CD4-positive, alpha-beta T cell treated with Interleukin-12 subunit alpha and Interleukin-12 subunit beta, for 1 hour (primary cell): ENCODE data around the gene LCN10.
A peak's percentile ranks its signal among the peaks of the same experiment; 100 is the strongest.

ENCODE experiments used
- DNase-seq: peaks from one replicate; pipeline ENCODE4 v3.0.0-alpha.2; 2020

LCN10 gene

GRCh38 chr9:136735812-136736480 lies 6.8 kb downstream of the LCN10 start:
- no peak for DNase-seq

GRCh38 chr9:136734837-136735496 lies 7.8 kb downstream of the LCN10 start:
- no peak for DNase-seq

- no peak for DNase-seq
Observed at GRCh38 chr9:136733611-136734010, 9.1 kb downstream of the LCN10 start.

GRCh38 chr9:136732444-136733178 lies 10.1 kb downstream of the LCN10 start:
- DNase-seq = no peak

- DNase-seq = no peak
Observed at GRCh38 chr9:136729926-136730325, 12.8 kb downstream of the LCN10 start.

GRCh38 chr9:136729144-136729543 lies 13.6 kb downstream of the LCN10 start:
- DNase-seq = no peak

- DNase-seq = no peak
Observed at GRCh38 chr9:136728548-136729123, 14.1 kb downstream of the LCN10 start.

- peak; percentile 94 for DNase-seq
Observed at GRCh38 chr9:136728080-136728547, 14.6 kb downstream of the LCN10 start.

- peak; percentile 63 for DNase-seq
Observed at GRCh38 chr9:136726631-136727191, 16.0 kb downstream of the LCN10 start.

- no peak for DNase-seq
Observed at GRCh38 chr9:136726118-136726517, 16.6 kb downstream of the LCN10 start.

GRCh38 chr9:136725612-136726011 lies 17.1 kb downstream of the LCN10 start:
- DNase-seq = no peak

- no peak for DNase-seq
Observed at GRCh38 chr9:136724772-136725171, 18.0 kb downstream of the LCN10 start.

GRCh38 chr9:136723989-136724388 lies 18.8 kb downstream of the LCN10 start:
- no peak for DNase-seq

- no peak for DNase-seq
Observed at GRCh38 chr9:136723362-136723976, 19.3 kb downstream of the LCN10 start.

GRCh38 chr9:136722969-136723356 lies 19.8 kb downstream of the LCN10 start:
- no peak for DNase-seq

- DNase-seq = no peak
Observed at GRCh38 chr9:136722093-136722968, 20.4 kb downstream of the LCN10 start.

- no peak for DNase-seq
Observed at GRCh38 chr9:136721339-136722092, 21.2 kb downstream of the LCN10 start.

- no peak for DNase-seq
Observed at GRCh38 chr9:136720898-136721338, 21.8 kb downstream of the LCN10 start.

- no peak for DNase-seq
Observed at GRCh38 chr9:136720251-136720897, 22.4 kb downstream of the LCN10 start.

- peak; percentile 32 for DNase-seq
Observed at GRCh38 chr9:136719195-136719880, 23.4 kb downstream of the LCN10 start.
